DND-41 (cell line): Measurements from ENCODE around the gene SDCCAG8.

Experiments used
- EZH2 ChIP-seq: IDR thresholded peaks from 3 replicates; pipeline ENCODE4 v1.6.1; 2012; ENCODE audit warnings: borderline replicate concordance, low read depth, mild to moderate bottlenecking, moderate library complexity, low read length, inconsistent platforms; ENCODE audit not compliant: severe bottlenecking
- TF ChIP-seq, protein P1 (sequence below): IDR thresholded peaks from 2 replicates; pipeline ENCODE4 v1.5.1; 2012; ENCODE audit warnings: borderline replicate concordance, low read length, moderate library complexity, mild to moderate bottlenecking; ENCODE audit not compliant: poor library complexity, severe bottlenecking; ENCODE audit errors: extremely low read depth

DNA sequence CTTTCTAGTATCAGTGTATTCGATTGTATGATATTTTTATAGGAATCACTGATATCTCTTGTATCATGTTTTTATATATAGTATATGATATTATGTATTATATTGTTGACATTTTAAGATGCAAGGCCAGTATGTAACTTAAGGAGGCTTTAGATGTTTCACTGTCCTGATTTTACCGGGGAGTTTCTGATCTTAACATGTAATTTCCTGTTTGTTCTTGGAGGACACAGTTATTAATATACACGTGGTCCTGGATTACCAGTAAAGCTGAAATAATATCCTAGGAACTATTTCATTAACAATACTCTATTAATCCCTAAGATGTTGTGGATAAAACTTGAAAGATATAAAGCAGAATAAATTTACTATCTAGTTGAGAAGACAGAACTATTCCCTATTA lies 19.5 kb downstream of the SDCCAG8 start:
- TF ChIP-seq EZH2, result no peak
- TF ChIP-seq, protein P1, sequence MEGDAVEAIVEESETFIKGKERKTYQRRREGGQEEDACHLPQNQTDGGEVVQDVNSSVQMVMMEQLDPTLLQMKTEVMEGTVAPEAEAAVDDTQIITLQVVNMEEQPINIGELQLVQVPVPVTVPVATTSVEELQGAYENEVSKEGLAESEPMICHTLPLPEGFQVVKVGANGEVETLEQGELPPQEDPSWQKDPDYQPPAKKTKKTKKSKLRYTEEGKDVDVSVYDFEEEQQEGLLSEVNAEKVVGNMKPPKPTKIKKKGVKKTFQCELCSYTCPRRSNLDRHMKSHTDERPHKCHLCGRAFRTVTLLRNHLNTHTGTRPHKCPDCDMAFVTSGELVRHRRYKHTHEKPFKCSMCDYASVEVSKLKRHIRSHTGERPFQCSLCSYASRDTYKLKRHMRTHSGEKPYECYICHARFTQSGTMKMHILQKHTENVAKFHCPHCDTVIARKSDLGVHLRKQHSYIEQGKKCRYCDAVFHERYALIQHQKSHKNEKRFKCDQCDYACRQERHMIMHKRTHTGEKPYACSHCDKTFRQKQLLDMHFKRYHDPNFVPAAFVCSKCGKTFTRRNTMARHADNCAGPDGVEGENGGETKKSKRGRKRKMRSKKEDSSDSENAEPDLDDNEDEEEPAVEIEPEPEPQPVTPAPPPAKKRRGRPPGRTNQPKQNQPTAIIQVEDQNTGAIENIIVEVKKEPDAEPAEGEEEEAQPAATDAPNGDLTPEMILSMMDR, result no peak
